GM19193 (cell line): ENCODE data around the gene ZNF232.

ENCODE experiments used
- POLR2A ChIP-seq: IDR thresholded peaks from 4 replicates; pipeline ENCODE4 v1.6.1; 2011; ENCODE audit not compliant: insufficient read depth, insufficient read length; ENCODE audit errors: extremely low read depth

ZNF232 gene

GRCh38 chr17:5111402-5112204 is at the start of gene ZNF232:
Gene ZNF232 (minus strand): TSS chr17:5111878. CDS start chr17:5111822, 56 bp downstream.
- peak; percentile 78 for TF ChIP-seq POLR2A

GRCh38 chr17:5139458-5139732 is 27.7 kb upstream of the ZNF232 start:
- TF ChIP-seq POLR2A: no peak

- TF ChIP-seq POLR2A: no peak
Measured at GRCh38 chr17:5138616-5139457, 27.2 kb upstream of the ZNF232 start.

GRCh38 chr17:5135726-5136579 is 24.3 kb upstream of the ZNF232 start:
- TF ChIP-seq POLR2A: no peak

- TF ChIP-seq POLR2A: no peak
Measured at GRCh38 chr17:5133311-5133710, 21.6 kb upstream of the ZNF232 start.

GRCh38 chr17:5131146-5131715 is 19.6 kb upstream of the ZNF232 start:
- no peak for TF ChIP-seq POLR2A

- no peak for TF ChIP-seq POLR2A
Measured at GRCh38 chr17:5128905-5129535, 17.3 kb upstream of the ZNF232 start.

GRCh38 chr17:5127910-5128309 is 16.2 kb upstream of the ZNF232 start:
- no peak for TF ChIP-seq POLR2A

GRCh38 chr17:5126719-5127488 is 15.2 kb upstream of the ZNF232 start:
- TF ChIP-seq POLR2A: no peak

- TF ChIP-seq POLR2A: no peak
Measured at GRCh38 chr17:5123343-5124124, 11.9 kb upstream of the ZNF232 start.

GRCh38 chr17:5122586-5123342 is 11.1 kb upstream of the ZNF232 start:
- no peak for TF ChIP-seq POLR2A

- TF ChIP-seq POLR2A: no peak
Measured at GRCh38 chr17:5121186-5121841, 9.6 kb upstream of the ZNF232 start.
